H7 (cell line): ENCODE measurements around the gene COL18A1. TPM values are rescaled to one million over a fixed set of nuclear protein-coding genes. Genes with fewer than 3 reads are reported as not detected.

Source experiments
- DNase-seq: peaks from one replicate; pipeline ENCODE4 v3.0.0; 2012
- H3K27me3 ChIP-seq: 2 replicates; pipeline ENCODE4 v1.6.0; 2011; ENCODE audit warnings: mild to moderate bottlenecking, low read length; ENCODE audit not compliant: control insufficient read depth, insufficient read depth
- H3K36me3 ChIP-seq: replicated peaks from 2 replicates; pipeline ENCODE4 v1.5.1; 2011; ENCODE audit warnings: low read length; ENCODE audit not compliant: control insufficient read depth, insufficient read depth
- H3K4me3 ChIP-seq: 2 replicates; pipeline ENCODE4 v1.5.1; 2011; ENCODE audit warnings: low read depth, mild to moderate bottlenecking, control low read depth, low read length, moderate library complexity; ENCODE audit not compliant: insufficient read depth
- total RNA-seq: library from RNA; depleted of rRNA; stranded (reverse); fragments of >200 nt; shearing (Covaris generic); gene quantifications from 2 replicates; pipeline ENCODE4 v1.2.3, GENCODE V29; 2014

COL18A1 gene
- total RNA-seq, 1 experiment from 2014 or later, result 328 TPM

- no peak for DNase-seq
- Histone ChIP-seq H3K27me3 (no peaks in the 10 kb centered on the region), H3K36me3 (no peaks in the 10 kb centered on the region; the same call in 1 of the 2 replicates), H3K4me3 (no peak overlapping the region)
These were observed 52.3 kb downstream of the COL18A1 start for GRCh38 chr21:45457161-45457831.

- DNase-seq, result no peak
- Histone ChIP-seq H3K27me3 (no peaks in the 10 kb centered on the region), H3K4me3 (no peak overlapping the region), H3K36me3 (no peaks in the 10 kb centered on the region; the same call in 1 of the 2 replicates)
These were observed 52.8 kb downstream of the COL18A1 start for GRCh38 chr21:45457832-45458172.

DNA sequence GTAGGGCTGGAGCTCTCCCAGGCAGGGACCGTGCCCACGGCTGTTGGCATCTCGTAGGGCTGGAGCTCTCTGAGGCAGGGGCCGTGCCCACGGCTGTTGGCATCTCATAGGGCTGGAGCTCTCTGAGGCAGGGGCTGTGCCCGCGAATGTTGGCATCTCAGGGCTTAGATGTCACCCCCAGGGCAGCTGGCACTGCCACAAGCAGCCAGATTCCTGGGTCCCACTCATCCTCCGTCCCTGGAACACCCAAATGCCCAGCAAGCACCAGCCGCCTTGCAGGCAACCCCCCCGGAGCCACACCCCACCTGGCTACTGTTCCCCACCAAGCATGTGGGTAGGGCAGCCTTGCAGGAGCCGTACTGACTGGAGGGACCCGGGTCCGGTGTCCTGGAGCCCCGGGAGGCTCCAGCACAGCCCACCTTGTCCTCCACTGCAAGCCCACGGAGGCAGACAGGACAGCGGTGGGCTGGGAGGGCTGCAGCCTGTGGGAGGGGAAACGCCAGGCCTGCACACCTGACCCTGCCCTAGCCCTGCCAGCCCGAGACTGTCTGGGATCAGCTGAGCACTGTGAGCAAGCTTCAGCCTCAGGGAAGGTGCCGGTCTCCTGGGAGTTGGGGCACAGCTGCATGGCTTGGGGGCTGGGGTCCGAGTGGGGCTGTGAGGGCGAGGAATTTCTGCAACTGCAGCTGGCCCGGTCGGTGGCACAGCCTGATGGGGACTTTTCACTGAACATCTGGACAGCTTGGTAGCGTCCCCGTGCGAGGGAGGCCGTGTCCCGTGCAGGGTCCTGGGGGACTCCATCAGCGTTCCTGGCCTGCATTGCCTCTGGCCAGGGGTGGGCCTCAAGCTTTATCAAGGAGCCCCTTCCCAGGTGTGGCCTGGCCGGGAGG, 53.6 kb downstream of the COL18A1 start:
- no peak for DNase-seq
- no peak overlapping the region for H3K4me3 ChIP-seq
- no peaks in the 10 kb centered on the region for H3K27me3 ChIP-seq
- H3K36me3 ChIP-seq, result no peaks in the 10 kb centered on the region; the same call in 1 of the 2 replicates

GRCh38 chr21:45459171-45460010, 54.4 kb downstream of the COL18A1 start:
- DNase-seq, result no peak
- no peaks in the 10 kb centered on the region; the same call in 1 of the 2 replicates for H3K36me3 ChIP-seq
- H3K27me3 ChIP-seq, result no peaks in the 10 kb centered on the region
- no peak overlapping the region for H3K4me3 ChIP-seq

GRCh38 chr21:45460011-45460565, 55.1 kb downstream of the COL18A1 start:
- no peak for DNase-seq
- H3K36me3 ChIP-seq, result no peaks in the 10 kb centered on the region; the same call in 1 of the 2 replicates
- H3K4me3 ChIP-seq, result no peak overlapping the region
- no peaks in the 10 kb centered on the region for H3K27me3 ChIP-seq

DNA sequence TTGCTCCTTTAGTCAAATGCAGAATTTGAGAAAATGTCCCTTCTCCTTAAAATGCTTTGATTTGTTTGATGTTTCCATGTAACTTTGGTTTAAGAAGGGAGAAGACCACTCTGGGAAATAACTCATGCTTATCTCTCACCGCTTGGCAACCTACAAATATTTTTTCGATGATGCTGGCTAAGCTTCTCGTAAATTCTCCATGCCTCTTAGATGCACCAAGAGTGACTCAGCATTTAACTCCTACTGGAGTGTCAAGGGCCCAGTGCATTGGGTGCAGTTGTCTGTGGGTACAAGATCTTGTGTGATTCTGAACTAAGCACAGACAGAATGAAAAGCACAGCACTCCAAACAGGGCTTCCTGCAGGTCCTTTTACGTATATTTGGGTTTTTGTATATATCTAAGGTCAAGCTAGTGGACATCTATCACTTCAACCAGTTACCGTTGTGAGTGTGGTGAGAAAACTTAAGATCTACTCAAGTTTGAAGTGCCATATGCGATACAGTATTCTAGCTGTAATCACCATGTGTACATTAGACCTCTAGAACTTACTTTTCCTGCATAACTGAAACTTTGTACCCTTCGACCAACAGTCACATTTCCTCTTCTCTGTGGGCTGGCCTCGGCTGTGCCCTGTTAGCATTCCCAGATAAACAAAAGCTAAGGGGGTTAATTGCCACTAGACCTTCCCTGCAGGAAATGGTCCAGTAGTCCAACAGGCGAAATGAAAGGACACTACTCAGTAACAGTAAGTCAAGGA, 55.8 kb downstream of the COL18A1 start:
- Histone ChIP-seq H3K27me3 (no peaks in the 10 kb centered on the region), H3K4me3 (no peak overlapping the region), H3K36me3 (no peaks in the 10 kb centered on the region; the same call in 1 of the 2 replicates)
- DNase-seq, result no peak

DNA sequence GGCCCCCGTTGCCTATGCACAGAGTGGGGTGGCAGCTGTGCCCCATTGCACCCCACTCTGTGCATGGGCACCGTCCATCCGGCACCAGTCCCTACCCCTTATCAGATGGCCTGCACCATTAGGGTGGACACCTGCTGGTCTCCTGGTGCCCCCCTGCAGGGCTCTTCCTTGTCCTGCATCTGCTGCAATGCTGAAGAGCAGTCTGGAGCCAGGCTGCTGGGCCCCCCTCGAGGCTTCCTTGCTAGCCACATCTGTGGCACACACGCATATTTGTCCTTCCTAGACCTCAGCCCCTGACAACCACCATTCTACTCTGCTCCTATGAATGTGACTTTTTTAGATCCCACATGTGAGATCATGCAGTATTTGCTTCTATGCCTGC, 56.4 kb downstream of the COL18A1 start:
- DNase-seq, result no peak
- H3K27me3 ChIP-seq, result no peaks in the 10 kb centered on the region
- H3K36me3 ChIP-seq, result no peaks in the 10 kb centered on the region; the same call in 1 of the 2 replicates
- H3K4me3 ChIP-seq, result no peak overlapping the region

DNA sequence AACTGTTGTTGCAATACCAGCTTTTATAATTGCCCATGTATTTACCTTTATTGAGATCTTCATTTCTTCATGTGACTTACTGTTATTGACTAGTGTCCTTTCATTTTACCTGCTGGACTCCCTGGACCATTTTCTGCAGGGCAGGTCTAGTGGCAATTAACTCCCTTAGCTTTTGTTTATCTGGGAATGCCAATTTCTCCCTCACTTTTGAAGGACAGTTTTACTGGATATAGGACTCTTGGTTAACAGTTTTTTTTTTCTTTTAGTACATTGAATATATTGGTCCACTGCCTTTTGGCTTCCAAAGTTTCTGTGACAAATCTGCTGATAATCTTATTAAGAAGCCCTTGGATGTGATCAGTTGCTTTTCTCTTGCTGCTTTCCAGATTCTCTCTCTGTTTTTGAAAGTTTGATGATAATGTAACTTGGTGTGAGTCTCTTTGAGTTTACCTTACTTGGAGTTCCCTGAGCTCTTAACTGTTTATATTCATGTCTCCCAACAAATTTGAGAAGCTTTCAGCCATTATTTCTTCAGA, 56.9 kb downstream of the COL18A1 start:
- no peak for DNase-seq
- no peaks in the 10 kb centered on the region; the same call in 1 of the 2 replicates for H3K36me3 ChIP-seq
- no peaks in the 10 kb centered on the region for H3K27me3 ChIP-seq
- no peak overlapping the region for H3K4me3 ChIP-seq

DNA sequence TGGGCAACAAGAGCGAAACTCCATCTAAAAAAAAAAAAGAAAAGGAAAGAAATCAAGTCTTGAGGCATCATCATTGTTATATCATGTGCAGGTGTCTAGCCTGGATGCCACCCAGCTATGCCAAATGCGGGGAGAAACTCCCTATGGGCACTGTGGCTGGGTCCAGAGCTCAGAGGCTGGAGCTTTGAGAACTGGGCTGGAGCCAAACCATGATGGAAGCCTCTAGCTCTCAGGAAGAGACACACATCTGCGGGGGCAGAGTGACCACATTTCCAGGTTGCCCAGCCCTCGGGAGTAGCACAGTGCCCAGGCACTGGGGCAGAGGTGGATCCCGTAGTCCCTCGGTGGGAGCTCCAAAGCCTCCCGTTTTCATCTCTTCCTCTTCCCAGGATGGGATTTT, 58.9 kb downstream of the COL18A1 start:
- DNase-seq, result no peak
- H3K36me3 ChIP-seq, result no peaks in the 10 kb centered on the region; the same call in 1 of the 2 replicates
- H3K27me3 ChIP-seq, result no peaks in the 10 kb centered on the region
- no peak overlapping the region for H3K4me3 ChIP-seq

DNA sequence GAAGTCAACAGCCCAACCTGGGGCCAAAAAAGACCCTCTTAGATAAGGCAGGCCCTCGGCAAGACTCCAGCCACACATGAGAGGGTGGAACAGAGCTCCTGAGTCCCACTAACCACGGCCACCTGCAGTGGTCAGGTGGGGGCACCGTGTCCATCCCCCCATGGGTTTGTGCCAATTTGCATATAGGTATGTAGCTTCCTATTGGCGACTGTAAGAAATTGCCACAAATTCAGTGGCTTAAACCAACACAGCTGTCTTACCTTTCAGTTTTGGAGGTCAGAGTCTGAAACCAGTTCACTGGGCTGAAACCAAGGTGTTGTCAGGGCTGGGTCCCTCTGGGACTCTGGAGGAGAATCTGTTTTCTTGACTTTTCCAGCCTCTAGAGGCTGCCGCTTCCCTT, 59.3 kb downstream of the COL18A1 start:
- H3K36me3 ChIP-seq, result no peaks in the 10 kb centered on the region; the same call in 1 of the 2 replicates
- no peaks in the 10 kb centered on the region for H3K27me3 ChIP-seq
- no peak overlapping the region for H3K4me3 ChIP-seq
- DNase-seq, result no peak

DNA sequence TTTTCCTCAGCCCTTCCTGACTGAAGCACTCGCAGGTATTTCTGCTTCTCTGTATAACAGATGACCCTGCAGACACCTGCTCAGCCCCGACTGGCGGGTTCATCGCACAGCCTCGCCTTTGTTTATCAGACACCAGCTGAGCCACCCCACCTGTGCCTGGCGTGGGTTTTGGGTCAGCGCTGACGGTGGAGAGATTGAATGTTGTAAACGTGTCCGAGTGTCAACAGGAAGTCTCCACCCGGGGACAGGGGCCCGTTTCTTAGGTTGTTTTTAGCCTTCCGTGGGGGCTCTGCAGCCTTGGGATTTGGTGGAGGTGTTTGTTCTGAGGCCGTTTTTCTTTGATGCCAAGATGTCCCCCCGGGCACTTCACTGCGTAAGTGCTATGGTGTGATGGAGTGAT, 60.1 kb downstream of the COL18A1 start:
- no peak overlapping the region for H3K4me3 ChIP-seq
- peaks cover 2% of the 10 kb centered on the region; the same call in 1 of the 2 replicates for H3K36me3 ChIP-seq
- no peak for DNase-seq
- H3K27me3 ChIP-seq, result no peaks in the 10 kb centered on the region

DNA sequence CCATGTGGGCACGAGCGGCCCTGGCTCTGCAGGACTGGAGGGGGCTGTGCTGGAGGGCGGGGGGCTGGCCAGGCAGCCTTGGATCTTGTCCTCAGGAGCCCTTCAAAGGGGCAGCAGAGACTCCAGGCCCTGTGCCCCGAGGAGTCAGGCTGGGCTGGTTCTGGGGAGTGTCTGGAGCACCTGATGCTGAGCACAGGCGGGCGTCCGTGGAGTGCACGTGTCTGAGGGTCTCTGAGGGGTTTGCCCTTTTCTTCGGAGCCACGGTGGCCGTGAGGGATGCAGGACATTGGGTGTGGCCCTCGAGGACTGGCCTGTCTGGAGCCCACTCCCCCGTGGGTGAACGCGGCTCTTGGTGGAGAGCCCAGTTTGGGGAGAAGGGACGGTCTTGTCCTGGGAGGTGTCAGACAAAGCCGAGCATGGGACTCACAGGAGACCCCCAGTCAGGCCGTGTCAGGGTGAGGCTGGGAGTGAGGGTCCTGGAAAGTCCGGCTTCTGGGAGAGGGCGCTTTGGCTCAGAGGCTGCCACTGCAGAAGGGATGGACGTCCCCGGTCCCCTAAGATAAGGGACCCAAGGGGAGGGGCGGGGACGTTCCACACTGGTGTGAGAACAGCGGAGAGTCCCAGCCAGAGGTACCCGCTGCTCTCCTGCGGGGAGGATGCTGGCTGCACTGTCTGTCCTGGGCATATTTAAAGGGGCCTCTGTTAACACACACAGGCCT, 60.8 kb downstream of the COL18A1 start:
- peaks cover 2% of the 10 kb centered on the region; the same call in 1 of the 2 replicates for H3K36me3 ChIP-seq
- no peak for DNase-seq
- H3K27me3 ChIP-seq, result no peaks in the 10 kb centered on the region
- no peak overlapping the region for H3K4me3 ChIP-seq
